Activated CD8-positive, alpha-beta memory T cell treated with anti-CD3 and anti-CD28 coated beads, Interleukin-2, amount 50 U/mL, for 1 hour (primary cell): Measurements from ENCODE around the gene TBCD.
"Not testable (repeated sequence)": the region's sequence is repeated elsewhere in the genome, so short reads cannot be mapped to it uniquely, and the experiment has no call there.

Experiments
- DNase-seq: peaks from one replicate; pipeline ENCODE4 v3.0.0-alpha.2; 2020; ENCODE audit errors: extremely low read depth

TBCD gene

DNA sequence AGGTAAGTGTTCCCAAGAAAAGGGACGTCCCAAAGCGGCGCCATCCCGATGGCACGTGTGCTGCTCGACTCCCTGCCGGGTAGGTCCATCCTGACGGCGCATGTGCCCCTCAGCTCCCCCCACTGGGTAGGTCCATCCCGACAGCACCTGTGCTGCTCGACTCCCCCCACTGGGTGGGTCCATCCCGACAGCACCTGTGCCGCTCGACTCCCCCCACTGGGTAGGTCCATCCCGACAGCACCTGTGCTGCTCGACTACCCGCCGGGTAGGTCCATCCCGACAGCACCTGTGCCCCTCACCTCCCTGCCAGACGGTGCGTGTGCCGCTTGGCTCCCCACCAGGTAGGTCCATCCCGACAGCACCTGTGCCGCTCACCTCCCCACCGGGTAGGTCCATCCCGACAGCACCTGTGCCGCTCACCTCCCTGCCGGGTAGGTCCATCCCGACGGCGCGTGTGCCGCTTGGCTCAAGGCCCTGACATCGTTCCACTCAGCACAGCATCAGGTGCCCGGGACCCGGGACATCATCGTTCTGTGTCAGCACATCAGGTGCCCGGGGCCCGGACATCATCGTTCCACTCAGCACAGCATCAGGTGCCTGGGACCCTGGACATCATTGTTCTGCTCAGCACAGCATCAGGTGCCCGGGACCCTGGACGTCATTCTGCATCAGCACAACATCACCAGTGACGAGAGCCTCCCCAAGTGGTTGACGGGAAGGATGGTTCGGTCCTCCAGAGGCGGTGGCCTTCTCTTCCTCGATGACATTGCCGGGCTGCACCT, 22.2 kb upstream of the TBCD start:
- no peak for DNase-seq

DNA sequence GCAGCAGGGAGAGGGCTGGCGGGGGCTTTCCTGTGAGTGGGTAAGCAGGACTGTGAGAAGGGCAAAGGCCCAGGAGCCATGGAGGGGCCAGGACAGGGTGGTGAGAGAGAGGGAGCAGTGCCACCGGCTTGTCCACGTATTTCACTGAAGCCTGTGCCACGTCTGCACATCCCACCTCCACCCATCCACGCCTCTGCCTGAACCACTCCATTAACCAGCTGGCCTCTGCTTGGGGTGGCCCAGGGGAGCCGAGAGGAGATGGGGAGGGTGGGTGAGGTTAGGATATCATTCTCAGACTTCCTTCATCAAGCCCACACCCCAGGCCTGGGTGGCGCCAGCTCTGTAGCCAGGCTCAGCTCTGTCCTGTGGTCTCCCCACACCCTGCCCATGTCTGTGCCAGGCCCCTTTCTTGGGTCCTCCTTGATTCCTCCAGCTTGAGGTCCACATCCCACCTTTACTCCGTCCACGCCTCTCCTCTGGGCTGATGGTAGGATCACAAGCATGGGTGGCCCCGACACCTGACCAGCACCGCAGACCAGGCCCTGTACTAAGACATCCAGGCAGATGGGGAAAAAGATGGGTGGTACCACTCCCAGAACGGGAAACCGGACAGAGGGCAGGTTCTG, 19.6 kb upstream of the TBCD start:
- no peak for DNase-seq

DNA sequence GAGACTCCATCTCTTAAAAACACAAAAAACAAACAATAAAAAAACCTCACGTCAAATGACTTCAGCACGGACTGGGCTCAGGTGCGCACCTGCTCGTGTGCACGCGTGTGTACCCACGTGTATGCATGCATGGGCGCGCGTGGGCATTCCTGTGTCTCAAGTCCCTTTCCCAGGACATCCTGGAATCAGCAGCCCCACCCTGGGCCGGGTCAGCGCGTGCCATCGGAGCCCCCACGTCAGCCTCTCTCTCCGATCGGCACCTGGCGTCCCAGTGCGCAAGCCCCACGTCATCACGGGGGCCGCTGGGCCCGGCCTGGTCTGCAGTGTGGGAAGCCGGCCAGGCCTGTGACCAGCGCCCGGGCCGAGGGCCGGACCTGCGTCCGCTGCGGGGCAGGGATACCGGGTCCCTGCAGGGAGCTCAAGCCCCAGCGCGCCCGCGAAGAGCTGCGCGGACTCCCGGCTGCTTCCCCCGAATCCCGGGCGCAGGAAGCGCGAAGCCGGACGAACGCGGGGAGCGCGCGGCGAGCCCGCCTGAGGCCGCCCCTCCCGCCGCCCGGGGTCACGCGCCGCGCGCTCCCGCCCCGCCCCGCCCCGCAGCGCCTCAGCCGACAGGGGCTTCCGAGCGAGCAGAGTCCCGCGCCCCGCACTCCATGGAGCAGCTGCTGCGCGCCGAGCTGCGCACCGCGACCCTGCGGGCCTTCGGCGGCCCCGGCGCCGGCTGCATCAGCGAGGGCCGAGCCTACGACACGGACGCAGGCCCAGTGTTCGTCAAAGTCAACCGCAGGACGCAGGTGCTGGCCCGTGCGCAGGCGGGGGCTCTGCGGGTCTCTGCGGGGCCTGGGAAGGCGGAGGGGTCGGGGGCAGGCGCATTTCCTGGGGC, 16.6 kb upstream of the TBCD start, which contains the start of gene FN3K:
Gene FN3K, plus strand, starts transcription at position 629 of the 880 bp plus-strand sequence. Its CDS starts 22 bp downstream, at position 651.
- DNase-seq: no peak

DNA sequence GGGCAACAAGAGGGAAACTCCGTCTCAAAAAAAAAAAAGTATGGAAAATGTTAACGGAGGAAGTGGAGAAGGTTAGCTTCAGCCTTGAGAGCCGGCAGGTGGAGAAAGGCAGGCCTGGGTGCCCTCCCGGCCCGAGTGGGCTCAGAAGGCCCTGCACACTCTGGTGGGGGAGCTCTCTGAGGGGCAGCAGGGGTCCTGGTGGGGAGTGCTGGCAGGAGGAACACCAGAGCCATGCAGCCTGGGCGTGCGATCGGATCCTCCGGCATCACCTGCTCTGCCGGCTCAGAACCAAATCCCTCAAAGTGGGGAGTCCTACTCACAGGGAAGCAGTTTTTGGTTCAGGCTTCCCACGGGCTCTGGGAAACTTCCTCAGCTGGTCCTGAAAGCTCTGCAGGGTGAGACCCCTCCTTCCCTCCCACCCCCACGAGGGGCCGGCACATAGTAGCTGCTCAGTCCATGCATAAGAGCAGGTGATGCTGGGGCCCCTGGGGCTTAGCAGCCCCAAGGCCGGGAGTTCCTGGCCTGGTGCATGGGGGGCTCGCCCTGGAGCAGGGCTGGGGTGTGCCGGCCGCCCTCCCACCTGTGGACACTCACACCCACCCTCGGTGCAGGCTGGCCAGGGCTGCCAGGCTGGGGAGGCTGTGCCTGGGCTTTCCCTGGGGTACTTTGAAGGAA, 15.2 kb upstream of the TBCD start:
- no peak for DNase-seq

DNA sequence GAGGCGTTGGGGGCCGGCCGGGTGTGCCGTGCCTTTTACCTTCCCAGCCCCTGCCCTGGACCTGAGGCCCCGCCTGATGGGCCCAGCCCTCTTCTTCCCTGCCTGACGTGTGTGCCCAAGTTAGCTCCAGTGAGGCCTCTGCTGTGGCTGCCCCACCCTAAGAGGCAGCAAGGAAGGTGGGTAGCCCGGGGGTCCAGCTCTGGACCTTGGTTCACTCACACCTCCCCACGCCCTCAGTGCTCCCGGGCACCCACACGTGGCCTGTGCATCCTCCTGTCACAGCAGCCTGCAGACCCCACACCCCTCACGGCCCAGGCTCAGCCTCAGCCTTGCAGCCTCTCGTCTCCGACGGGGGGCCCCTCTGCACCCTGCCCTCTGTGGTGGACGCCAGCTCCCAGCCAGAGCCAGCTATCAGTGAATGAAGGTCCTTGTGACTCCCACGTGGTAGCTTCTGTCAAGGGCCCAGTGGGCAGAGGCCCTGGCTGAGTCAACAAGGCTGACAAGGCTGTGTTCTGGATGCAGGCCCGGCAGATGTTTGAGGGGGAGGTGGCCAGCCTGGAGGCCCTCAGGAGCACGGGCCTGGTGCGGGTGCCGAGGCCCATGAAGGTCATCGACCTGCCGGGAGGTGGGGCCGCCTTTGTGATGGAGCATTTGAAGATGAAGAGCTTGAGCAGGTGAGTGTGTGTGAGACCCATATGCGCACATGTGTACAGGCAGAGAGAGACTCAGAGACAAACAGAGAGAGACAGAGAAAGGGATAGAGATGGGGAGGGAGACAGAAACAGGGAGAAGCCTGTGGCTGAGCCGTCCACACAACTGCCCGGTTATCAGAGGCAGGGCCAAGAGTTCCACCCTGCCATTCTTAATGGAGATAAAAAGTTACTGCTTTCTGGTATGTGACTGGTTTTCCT, 13.6 kb upstream of the TBCD start:
- DNase-seq: no peak

DNA sequence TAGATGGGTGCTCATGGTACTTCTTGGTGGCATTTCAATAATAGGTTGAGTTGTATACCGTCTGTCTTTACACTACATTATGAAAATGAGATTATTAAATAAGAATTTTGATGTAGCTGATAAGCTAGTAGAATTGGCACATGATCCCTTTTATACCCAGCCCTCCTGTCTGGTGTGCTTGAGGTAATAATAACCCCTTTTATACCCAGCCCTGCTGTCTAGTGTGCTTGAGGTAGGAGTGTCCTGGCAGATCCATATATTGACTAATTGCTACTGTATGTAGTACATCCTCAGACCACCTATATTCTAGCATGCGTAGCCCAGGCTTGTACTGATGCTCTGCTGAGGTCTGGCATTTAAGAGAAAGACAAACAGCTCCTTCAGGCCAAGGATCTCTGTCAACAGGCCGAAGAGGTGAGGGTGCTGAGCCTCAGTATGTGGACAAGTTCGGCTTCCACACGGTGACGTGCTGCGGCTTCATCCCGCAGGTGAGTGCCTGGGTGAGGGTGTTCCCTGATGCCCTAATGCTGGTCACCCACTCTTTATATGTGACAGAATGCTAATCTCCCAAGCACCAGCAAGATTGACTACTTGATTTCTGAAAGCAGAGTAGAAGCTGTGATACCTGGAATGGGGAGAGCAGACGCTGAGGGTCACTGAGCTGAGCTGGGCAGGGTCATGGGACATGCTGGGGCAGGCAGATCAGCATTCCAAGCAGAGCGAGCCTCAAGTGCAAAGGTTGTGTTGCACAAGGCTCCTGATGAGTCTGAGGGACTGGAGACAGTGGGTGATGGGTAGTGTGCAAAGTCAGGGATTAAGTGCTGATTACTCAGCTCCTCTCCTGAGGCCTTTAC, 10.7 kb upstream of the TBCD start:
- no peak for DNase-seq

DNA sequence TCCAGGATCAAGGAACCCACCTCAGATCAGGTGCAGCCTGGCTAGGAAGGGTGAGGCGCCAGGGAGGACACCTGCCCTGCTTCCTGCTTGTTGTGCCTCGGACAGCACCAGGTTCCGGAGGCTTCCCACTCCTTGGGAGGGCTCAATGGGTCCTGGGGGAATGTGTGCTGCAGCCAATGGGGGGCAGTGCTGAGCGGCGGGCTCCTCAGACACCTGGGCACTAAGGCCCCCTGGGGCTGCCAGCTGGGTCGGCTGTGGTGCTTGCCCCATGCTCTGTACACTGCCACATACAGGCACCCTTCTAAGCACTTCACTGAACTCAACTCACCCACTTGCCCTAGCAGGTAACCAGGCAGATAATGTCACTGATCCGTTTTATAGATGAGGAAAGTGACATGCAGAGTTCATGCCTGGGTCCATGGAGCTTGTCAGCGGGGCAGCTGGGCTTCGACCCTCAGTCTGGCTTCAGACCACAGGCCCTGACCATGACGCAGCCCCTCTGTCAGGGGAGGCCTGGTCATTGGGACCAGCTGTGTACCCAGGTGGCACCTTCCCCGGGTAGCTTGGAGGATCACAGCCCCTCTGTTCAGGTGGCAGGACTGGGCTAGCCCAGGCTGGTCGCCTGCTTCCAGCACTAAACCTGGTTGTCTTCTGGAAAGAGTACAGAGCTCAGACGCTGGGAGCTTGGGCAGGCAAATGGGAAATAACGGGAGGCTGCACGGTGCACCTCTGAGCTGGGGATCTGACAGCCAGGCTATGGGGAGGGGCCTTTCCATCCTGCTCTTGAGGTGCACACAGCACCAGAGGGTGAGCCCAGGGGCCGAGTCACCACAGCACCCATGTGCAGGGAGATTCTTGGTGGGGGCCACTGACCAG, 8.3 kb upstream of the TBCD start:
- DNase-seq: no peak

DNA sequence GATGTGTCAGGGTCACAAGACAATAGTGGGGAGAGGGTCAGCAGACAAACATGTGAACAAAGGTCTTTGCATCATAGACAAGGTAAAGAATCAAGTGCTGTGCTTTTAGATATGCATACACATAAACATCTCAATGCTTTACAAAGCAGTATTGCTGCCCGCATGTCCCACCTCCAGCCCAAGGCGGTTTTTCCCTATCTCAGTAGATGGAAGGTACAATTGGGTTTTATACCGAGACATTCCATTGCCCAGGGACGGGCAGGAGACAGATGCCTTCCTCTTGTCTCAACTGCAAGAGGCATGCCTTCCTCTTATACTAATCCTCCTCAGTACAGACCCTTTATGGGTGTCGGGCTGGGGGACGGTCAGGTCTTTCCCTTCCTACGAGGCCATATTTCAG, 7.1 kb upstream of the TBCD start:
- DNase-seq: not testable (repeated sequence)

DNA sequence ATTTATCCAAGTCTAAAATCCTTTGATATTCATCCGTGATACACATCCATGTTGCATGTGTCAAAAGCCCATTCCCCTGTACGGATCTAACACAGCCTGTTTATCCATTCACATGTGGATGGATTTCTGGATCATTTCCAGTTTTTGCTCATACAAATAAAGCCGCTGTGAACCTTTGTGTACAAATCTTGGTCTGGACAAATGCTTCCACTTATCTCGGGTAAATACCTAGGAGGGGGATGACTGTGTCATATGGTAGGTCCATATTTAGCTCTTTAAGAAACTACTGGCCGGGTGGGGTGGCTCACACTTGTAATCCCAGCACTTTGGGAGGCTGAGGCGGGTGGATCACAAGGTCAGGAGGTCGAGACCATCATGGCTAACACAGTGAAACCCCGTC, 6.3 kb upstream of the TBCD start:
- DNase-seq: no peak

DNA sequence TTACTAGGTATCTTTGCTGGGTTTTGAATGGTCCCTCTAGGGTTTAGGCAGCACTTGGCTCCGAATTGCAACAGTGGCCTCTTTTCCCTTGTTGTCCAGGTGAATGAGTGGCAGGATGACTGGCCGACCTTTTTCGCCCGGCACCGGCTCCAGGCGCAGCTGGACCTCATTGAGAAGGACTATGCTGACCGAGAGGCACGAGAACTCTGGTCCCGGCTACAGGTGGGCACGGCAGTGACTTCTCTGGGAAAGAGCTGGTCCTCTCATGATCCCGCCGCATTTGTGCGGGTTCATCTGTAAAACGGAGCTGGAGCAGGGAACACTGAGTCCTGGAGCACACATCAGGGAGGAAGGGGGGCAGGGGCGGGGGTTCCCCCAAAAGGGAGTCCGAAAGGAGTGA, 3.1 kb upstream of the TBCD start:
- DNase-seq: no peak

DNA sequence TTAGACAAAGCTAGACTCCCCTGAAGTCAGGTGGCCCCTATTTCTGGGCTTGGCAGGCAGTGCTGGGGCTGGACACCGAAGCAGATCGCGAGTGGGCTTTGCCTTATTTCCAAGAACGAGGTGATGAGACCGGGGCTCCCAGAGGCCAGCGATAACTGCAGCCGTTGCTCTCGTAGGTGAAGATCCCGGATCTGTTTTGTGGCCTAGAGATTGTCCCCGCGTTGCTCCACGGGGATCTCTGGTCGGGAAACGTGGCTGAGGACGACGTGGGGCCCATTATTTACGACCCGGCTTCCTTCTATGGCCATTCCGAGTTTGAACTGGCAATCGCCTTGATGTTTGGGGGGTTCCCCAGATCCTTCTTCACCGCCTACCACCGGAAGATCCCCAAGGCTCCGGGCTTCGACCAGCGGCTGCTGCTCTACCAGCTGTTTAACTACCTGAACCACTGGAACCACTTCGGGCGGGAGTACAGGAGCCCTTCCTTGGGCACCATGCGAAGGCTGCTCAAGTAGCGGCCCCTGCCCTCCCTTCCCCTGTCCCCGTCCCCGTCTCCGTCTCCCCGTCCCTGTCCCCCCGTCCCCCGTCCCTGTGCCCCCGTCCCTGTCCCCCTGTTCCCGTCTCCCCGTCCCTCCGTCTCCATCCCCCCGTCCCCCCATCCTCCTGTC, 1.5 kb upstream of the TBCD start:
- no peak for DNase-seq

DNA sequence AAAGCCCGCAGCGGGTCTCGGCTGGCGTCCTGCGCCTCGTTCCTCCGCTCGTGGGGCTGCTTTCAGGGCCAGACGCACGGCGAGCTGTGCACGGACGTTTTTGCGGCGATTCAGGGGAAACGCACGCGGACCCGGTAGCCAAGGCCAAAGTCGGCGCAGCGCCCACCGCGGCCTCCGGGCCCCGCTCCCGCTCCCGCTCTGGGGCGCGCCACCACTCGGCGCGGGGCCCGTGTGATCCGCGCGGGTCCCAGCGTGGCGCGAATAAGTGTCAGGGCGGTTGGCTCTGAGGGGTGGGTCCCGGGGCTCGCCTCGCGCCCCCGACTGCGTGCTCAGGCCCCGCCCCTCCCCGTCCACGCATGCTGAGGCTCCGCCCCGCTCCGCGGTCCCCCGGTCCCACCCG, 694 bp upstream of the TBCD start:
- no peak for DNase-seq

DNA sequence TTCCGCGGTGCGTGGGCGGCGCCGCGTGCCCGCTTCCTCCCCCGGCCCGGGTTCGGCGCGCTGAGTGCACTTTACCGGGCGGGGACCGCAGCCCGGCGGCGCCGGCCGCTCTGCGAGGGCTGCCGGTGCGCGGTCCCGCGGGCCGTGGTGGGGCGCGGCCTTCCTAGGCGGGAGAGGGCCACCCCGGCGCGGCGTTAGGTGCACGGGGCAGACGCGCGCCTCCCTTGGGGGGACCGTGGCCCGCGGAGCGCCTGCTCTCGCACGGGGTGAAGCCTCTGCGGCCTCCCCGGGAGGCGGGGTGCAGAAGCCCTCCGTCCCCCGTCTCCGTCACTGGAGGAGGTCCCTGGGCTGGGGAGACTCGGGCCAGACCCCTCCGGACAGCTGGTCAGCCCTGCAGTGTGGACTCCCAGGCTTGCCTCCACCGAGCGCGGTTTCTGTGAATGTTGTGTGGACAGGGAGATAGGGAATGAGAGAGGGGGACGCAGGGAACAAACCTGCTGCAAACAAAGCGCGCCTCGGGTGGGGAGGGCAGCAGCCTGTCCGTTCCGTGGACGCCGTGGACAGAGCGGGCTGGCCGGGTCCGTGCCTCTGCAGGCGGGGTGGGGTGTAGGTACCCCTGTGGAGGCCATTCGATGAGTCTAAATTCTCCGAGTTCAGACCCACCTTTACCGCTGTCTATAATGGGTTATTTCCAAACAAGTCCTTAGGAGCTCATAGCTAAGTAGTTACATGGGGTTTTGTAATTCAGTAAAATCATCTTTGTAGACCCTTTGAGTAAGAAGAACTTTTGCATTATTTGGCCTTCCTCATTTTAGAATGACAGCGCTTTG, 721 bp downstream of the TBCD start:
- no peak for DNase-seq

DNA sequence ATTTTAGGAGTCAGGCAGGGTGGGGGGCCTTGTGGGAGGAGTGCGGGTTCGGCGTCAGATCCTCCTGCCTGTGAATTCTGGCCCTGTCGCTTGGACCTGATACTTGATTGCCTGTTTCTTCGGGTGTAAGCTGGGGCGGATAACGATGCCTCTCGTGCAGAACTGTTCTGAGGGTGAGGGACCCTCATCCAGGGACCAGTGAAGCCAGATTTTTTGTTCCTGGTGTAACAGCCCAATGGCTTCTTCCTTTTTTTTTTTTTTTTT, 1.3 kb downstream of the TBCD start:
- no peak for DNase-seq

DNA sequence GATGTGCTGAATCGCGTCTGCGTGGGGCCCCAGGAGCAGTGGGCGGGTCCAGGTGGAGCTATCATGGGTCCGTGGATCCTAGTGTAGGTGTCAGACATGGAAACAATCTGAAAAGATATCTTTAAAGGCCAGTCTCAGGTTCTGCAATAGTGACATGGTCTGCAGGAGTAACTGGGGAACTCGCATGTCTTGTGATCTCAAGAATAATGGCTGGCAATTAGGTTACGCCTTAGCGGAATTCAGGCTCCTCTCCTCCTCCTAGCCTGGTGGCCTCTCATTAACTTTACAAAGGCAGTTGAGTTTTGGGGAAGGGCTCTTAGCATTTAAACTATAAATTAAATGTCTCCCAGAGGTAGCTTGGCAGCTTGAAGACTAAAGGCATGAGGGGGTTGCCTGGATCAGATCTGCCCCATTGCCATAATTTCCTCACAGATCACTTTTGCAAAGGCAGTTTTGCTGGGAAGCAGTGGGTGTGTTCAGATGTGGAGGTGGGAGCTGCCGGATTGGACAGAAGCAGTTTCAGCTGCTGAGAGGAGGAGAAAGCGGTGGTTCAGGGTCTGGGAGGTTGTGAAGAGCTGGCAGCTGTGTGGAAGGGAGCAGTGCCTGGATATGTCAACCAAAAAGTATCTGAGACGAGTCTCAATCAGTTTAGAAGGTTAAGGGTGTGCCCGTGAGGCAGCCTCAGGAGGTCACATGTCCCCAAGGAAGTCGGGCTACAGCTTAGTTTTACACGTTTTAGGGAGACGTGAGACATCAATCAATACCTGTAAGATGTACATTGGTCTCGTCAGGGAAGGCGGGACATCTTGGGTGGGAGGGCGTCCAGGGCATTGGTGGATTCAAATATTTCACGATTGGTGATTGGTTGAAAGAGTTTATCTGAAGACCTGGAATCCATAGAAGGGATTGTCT, 2.7 kb downstream of the TBCD start:
- no peak for DNase-seq

DNA sequence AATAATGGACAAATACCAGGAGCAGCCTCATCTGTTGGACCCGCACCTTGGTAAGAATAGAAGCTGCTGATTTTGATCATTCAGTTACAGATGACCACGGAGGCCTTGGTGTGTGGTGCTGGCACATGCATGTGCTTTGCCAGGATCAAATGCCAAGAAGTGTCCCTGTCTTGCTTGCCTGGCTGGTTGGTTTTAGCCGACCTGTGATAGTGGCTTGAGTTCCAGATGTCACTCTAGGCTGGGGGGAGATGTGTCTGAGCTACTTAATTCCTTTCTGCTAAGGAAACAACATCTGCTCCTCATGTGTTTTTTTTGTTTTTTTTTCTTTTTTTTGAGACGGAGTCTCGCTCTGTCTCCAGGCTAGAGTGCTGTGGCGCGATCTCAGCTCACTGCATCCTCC, 4.3 kb downstream of the TBCD start:
- DNase-seq: no peak

DNA sequence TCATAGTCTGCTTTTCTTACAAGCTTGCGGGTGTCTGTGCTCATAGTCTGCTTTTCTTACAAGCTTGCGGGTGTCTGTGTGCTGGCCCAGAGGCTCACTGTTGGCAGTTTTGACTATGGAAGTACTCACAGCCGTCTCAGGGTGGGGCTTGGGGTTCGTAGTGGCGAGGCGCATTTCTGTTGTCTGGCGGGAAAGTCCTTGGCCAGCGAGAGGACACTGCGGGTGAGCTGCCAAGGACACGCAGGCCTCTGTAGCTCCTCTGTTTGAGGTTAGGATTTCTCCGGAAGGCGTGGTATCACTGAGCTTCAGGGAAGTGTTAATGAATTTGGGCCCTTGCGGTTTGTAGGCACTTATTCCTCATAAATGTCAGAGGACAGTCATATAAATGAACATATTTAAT, 13.5 kb downstream of the TBCD start:
- no peak for DNase-seq
